Astrocyte (in vitro differentiated cells and primary cell): Measurements from ENCODE around the gene KLF8.

Experiments
- CTCF ChIP-seq: IDR thresholded peaks from 2 replicates; pipeline ENCODE4 v1.5.1; 2011; ENCODE audit warnings: low read depth, mild to moderate bottlenecking, inconsistent platforms, low read length, moderate library complexity; ENCODE audit not compliant: insufficient read depth
- EZH2 ChIP-seq: IDR thresholded peaks from 2 replicates; pipeline ENCODE4 v1.6.1; 2012; ENCODE audit warnings: mild to moderate bottlenecking, low read length, inconsistent platforms; ENCODE audit not compliant: insufficient read depth

GRCh38 chrX:56231537-56232090, 542 bp upstream of the KLF8 start:
- TF ChIP-seq CTCF = no peak
- no peak for TF ChIP-seq EZH2
